HepG2 (cell line): Measurements from ENCODE around the gene KIAA1191. TPM values are rescaled to one million over a fixed set of nuclear protein-coding genes. Genes with fewer than 3 reads are reported as not detected.

Experiments
- FLYWCH1 ChIP-seq: sonication (generic); formaldehyde crosslinking; IDR thresholded peaks from 2 replicates; pipeline ENCODE4 v1.8.1; 2023; ENCODE audit warnings: mild to moderate bottlenecking, missing genetic modification reagents
- HDAC1 ChIP-seq: sonication (generic); formaldehyde crosslinking; IDR thresholded peaks from 2 replicates; pipeline ENCODE4 v1.5.1; 2020; ENCODE audit warnings: mild to moderate bottlenecking, missing genetic modification reagents
- JUN ChIP-seq: sonication (generic); formaldehyde crosslinking; IDR thresholded peaks from 2 replicates; pipeline ENCODE4 v1.4.0; 2020; ENCODE audit warnings: mild to moderate bottlenecking, missing genetic modification reagents
- MXD4 ChIP-seq: IDR thresholded peaks from 2 replicates; pipeline ENCODE4 v1.6.1; 2016; ENCODE audit warnings: mild to moderate bottlenecking, missing biosample characterization, missing genetic modification reagents
- NFATC3 ChIP-seq: sonication (generic); formaldehyde crosslinking; IDR thresholded peaks from 2 replicates; pipeline ENCODE4 v1.5.1; 2020; ENCODE audit warnings: mild to moderate bottlenecking, missing genetic modification reagents
- PAF1 ChIP-seq: IDR thresholded peaks from 2 replicates; pipeline ENCODE4 v1.6.1; 2016; ENCODE audit warnings: missing genetic modification reagents, missing compliant biosample characterization
- RAD21 ChIP-seq: fragments of 450-650 bp; formaldehyde crosslinking; IDR thresholded peaks from 2 replicates; pipeline ENCODE4 v1.5.0; 2020; ENCODE audit warnings: mild to moderate bottlenecking
- SIX4 ChIP-seq: sonication (generic); formaldehyde crosslinking; IDR thresholded peaks from 2 replicates; pipeline ENCODE4 v1.4.0; 2020; ENCODE audit warnings: missing genetic modification reagents
- SMARCE1 ChIP-seq: fragments of 450-650 bp; IDR thresholded peaks from 2 replicates; pipeline ENCODE4 v1.6.1; 2017; ENCODE audit warnings: borderline replicate concordance
- TCF7L2 ChIP-seq: IDR thresholded peaks from 2 replicates; pipeline ENCODE4 v1.6.1; 2011; ENCODE audit warnings: mild to moderate bottlenecking, low read depth, low read length, moderate library complexity
- ZNF550 ChIP-seq: sonication (generic); formaldehyde crosslinking; IDR thresholded peaks from 2 replicates; pipeline ENCODE4 v1.4.0; 2020; ENCODE audit warnings: mild to moderate bottlenecking, missing genetic modification reagents, borderline replicate concordance
- ZNF7 ChIP-seq: IDR thresholded peaks from 2 replicates; pipeline ENCODE4 v1.6.1; 2016; ENCODE audit warnings: missing biosample characterization, missing genetic modification reagents
- ZNF709 ChIP-seq: sonication (generic); formaldehyde crosslinking; IDR thresholded peaks from 2 replicates; pipeline ENCODE4 v1.5.0; 2020; ENCODE audit warnings: mild to moderate bottlenecking, missing genetic modification reagents
- polyA plus RNA-seq, 8 experiments: library from polyadenylated mRNA; depleted of rRNA in 3 of 8; stranded (reverse) in 7 of 8; unstranded in 1 of 8; fragments of >200 nt; fragmentation: Illumina TruSeq in 4 of 8; extraction: Trizol in 4 of 8; gene quantifications; 2 replicates each; pipeline versions ENCODE4 v1.2.1 to v1.2.3, GENCODE V29; 2011 to 2016; ENCODE audit warnings: low read depth in 4 of 8, missing spikeins in 1 of 8, mixed read lengths in 1 of 8; ENCODE audit not compliant: insufficient read depth in 1 of 8
- total RNA-seq, 5 experiments: library from RNA; depleted of rRNA; stranded (reverse); fragments of >200 nt; fragmentation: Illumina TruSeq; extraction: Trizol; gene quantifications; 2 replicates each; pipeline ENCODE4 v1.2.3, GENCODE V29; 2016; ENCODE audit warnings: low read depth in 1 of 5
- TF ChIP-seq, protein P1 (sequence below): sonication (generic); formaldehyde crosslinking; IDR thresholded peaks from 2 replicates; pipeline ENCODE4 v1.5.1; 2020; ENCODE audit warnings: mild to moderate bottlenecking, missing genetic modification reagents, moderate library complexity
- TF ChIP-seq, protein P2 (sequence below): sonication (generic); formaldehyde crosslinking; IDR thresholded peaks from 2 replicates; pipeline ENCODE4 v1.5.1; 2020; ENCODE audit warnings: mild to moderate bottlenecking, missing genetic modification reagents, borderline replicate concordance
- TF ChIP-seq, protein P3 (sequence below): sonication (generic); formaldehyde crosslinking; conservative IDR thresholded peaks from 2 replicates; pipeline ENCODE4 v1.4.0; 2020; ENCODE audit warnings: missing genetic modification reagents
- TF ChIP-seq, protein P4 (sequence below): sonication (generic); formaldehyde crosslinking; IDR thresholded peaks from 2 replicates; pipeline ENCODE4 v1.5.1; 2020; ENCODE audit warnings: mild to moderate bottlenecking, missing genetic modification reagents, borderline replicate concordance

KIAA1191 gene
- total and polyA plus RNA-seq, 2 of the 13 experiments (the other 11 are each of a cell fraction or from before 2014, with no cell fraction given) = 63.6 to 103 TPM

DNA sequence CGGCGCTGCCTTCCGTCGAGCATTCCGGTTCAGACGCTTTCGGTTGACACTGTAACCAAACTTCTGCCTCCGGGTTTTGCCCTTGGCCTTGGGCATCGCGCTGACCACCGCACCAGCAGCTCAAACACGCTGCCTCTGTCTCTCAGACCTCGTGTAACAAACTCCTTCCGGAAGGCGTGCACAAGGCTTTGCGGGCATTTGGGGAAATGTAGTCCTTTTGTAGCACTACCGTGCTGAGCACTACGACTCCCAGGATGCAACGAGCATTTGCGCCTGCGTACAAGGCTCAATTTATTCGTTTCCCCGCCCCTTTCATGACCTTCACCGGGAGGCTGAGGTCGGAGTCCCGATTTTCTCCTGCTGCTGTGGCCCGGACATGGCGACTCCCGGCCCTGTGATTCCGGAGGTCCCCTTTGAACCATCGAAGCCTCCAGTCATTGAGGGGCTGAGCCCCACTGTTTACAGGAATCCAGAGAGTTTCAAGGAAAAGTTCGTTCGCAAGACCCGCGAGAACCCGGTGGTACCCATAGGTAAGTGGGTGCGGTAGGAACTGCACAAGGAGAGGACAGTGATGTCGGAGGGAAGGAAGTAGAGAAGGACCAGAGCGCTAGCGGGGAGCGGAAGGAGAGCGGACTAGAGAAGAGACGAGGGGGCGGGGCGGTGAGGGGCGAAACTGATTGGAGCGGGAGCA is 27.0 kb upstream of the KIAA1191 start, which contains the start of the genes HIGD2A and NOP16 (continued):
- TF ChIP-seq ZNF550 (CRISPR knock-in tag) (no peak), PAF1 (CRISPR knock-in tag) (no peak), ZNF7 (CRISPR knock-in tag) (no peak), HDAC1 (peak; percentile 97), RAD21 (CRISPR knock-in tag) (no peak), SIX4 (peak; percentile 26), MXD4 (CRISPR knock-in tag) (peak; percentile 99), ZNF709 (0 out of 2 replicates have a peak, but pooled peaks have one; percentile 7), NFATC3 (CRISPR knock-in tag) (peak; percentile 22; the same call in 1 of the 2 replicates), JUN (CRISPR knock-in tag) (no peak), FLYWCH1 (0 out of 2 replicates have a peak, but pooled peaks have one; percentile 51), TCF7L2 (no peak), SMARCE1 (no peak)
- TF ChIP-seq, protein P1, sequence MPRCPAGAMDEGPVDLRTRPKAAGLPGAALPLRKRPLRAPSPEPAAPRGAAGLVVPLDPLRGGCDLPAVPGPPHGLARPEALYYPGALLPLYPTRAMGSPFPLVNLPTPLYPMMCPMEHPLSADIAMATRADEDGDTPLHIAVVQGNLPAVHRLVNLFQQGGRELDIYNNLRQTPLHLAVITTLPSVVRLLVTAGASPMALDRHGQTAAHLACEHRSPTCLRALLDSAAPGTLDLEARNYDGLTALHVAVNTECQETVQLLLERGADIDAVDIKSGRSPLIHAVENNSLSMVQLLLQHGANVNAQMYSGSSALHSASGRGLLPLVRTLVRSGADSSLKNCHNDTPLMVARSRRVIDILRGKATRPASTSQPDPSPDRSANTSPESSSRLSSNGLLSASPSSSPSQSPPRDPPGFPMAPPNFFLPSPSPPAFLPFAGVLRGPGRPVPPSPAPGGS = 0 out of 2 replicates have a peak, but pooled peaks have one; percentile 57
- TF ChIP-seq, protein P2, sequence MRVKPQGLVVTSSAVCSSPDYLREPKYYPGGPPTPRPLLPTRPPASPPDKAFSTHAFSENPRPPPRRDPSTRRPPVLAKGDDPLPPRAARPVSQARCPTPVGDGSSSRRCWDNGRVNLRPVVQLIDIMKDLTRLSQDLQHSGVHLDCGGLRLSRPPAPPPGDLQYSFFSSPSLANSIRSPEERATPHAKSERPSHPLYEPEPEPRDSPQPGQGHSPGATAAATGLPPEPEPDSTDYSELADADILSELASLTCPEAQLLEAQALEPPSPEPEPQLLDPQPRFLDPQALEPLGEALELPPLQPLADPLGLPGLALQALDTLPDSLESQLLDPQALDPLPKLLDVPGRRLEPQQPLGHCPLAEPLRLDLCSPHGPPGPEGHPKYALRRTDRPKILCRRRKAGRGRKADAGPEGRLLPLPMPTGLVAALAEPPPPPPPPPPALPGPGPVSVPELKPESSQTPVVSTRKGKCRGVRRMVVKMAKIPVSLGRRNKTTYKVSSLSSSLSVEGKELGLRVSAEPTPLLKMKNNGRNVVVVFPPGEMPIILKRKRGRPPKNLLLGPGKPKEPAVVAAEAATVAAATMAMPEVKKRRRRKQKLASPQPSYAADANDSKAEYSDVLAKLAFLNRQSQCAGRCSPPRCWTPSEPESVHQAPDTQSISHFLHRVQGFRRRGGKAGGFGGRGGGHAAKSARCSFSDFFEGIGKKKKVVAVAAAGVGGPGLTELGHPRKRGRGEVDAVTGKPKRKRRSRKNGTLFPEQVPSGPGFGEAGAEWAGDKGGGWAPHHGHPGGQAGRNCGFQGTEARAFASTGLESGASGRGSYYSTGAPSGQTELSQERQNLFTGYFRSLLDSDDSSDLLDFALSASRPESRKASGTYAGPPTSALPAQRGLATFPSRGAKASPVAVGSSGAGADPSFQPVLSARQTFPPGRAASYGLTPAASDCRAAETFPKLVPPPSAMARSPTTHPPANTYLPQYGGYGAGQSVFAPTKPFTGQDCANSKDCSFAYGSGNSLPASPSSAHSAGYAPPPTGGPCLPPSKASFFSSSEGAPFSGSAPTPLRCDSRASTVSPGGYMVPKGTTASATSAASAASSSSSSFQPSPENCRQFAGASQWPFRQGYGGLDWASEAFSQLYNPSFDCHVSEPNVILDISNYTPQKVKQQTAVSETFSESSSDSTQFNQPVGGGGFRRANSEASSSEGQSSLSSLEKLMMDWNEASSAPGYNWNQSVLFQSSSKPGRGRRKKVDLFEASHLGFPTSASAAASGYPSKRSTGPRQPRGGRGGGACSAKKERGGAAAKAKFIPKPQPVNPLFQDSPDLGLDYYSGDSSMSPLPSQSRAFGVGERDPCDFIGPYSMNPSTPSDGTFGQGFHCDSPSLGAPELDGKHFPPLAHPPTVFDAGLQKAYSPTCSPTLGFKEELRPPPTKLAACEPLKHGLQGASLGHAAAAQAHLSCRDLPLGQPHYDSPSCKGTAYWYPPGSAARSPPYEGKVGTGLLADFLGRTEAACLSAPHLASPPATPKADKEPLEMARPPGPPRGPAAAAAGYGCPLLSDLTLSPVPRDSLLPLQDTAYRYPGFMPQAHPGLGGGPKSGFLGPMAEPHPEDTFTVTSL (CRISPR knock-in tag) = peak; percentile 65; the same call in 1 of the 2 replicates
- TF ChIP-seq, protein P3, sequence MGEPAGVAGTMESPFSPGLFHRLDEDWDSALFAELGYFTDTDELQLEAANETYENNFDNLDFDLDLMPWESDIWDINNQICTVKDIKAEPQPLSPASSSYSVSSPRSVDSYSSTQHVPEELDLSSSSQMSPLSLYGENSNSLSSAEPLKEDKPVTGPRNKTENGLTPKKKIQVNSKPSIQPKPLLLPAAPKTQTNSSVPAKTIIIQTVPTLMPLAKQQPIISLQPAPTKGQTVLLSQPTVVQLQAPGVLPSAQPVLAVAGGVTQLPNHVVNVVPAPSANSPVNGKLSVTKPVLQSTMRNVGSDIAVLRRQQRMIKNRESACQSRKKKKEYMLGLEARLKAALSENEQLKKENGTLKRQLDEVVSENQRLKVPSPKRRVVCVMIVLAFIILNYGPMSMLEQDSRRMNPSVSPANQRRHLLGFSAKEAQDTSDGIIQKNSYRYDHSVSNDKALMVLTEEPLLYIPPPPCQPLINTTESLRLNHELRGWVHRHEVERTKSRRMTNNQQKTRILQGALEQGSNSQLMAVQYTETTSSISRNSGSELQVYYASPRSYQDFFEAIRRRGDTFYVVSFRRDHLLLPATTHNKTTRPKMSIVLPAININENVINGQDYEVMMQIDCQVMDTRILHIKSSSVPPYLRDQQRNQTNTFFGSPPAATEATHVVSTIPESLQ (CRISPR knock-in tag) = no peak
- TF ChIP-seq, protein P4, sequence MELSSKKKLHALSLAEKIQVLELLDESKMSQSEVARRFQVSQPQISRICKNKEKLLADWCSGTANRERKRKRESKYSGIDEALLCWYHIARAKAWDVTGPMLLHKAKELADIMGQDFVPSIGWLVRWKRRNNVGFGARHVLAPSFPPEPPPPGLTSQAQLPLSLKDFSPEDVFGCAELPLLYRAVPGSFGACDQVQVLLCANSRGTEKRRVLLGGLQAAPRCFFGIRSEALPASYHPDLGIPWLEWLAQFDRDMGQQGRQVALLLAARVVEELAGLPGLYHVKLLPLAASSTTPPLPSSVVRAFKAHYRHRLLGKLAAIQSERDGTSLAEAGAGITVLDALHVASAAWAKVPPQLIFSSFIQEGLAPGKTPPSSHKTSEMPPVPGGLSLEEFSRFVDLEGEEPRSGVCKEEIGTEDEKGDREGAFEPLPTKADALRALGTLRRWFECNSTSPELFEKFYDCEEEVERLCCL (CRISPR knock-in tag) = no peak
